Type B pancreatic cell (in vitro differentiated cells): Measurements from ENCODE around the gene PKN2. TPM values are rescaled to one million over a fixed set of nuclear protein-coding genes. Genes with fewer than 3 reads are reported as not detected.

ENCODE experiments used
- DNase-seq: peaks from one replicate; pipeline ENCODE4 v3.0.0; 2021; ENCODE audit warnings: mixed read lengths; ENCODE audit not compliant: unreplicated experiment; ENCODE audit errors: extremely low spot score
- H3K27ac Mint-ChIP-seq: 2 replicates; pipeline ENCODE4 v1.8.0; 2021; ENCODE audit warnings: mild to moderate bottlenecking, mixed read lengths
- H3K27me3 Mint-ChIP-seq: 2 replicates; pipeline ENCODE4 v1.8.0; 2021; ENCODE audit warnings: mixed read lengths
- H3K36me3 Mint-ChIP-seq: 2 replicates; pipeline ENCODE4 v1.8.0; 2021; ENCODE audit warnings: mixed read lengths
- H3K4me1 Mint-ChIP-seq: one replicate; pipeline ENCODE4 v1.8.0; 2021; ENCODE audit warnings: mixed read lengths; ENCODE audit not compliant: unreplicated experiment
- H3K4me3 Mint-ChIP-seq: 2 replicates; pipeline ENCODE4 v1.8.0; 2021; ENCODE audit warnings: mild to moderate bottlenecking, mixed read lengths
- H3K9me3 Mint-ChIP-seq: 2 replicates; pipeline ENCODE4 v1.8.0; 2021; ENCODE audit warnings: mixed read lengths
- CTCF ChIP-seq: fragments of 200-600 bp; sonication (generic); conservative IDR thresholded peaks from 2 replicates; pipeline ENCODE4 v1.5.0; 2021; ENCODE audit warnings: antibody characterized with exemption, mild to moderate bottlenecking
- long read RNA-seq: library from polyadenylated mRNA; unstranded; transcript quantifications from one replicate; pipeline ENCODE4 v2.0.0, GENCODE V29; 2020
- total RNA-seq: library from RNA; stranded (reverse); gene quantifications from 2 replicates; pipeline ENCODE4 v1.2.1, GENCODE V29; 2021; ENCODE audit warnings: low replicate concordance

The PKN2 gene
- total RNA-seq = 56.0 and 69.2 TPM in 2 replicates
- long read RNA-seq, full-length matches to known transcripts = 23 of 58 reads
- long read RNA-seq, partial matches to known transcripts = 21 of 58 reads
- long read RNA-seq, other reads (novel, unspliced or antisense) = 14 of 58 reads

- Mint-ChIP-seq H3K9me3 (no peaks in the 10 kb centered on the region), H3K36me3 (no peaks in the 10 kb centered on the region), H3K4me1 (no peaks in the 10 kb centered on the region), H3K27ac (peak within 1 kb of the TSS; percentile 99), H3K27me3 (no peaks in the 10 kb centered on the region), H3K4me3 (peak within 1 kb of the TSS; percentile 93)
- DNase-seq = peak; percentile 98
- peak; percentile 30 for TF ChIP-seq CTCF
Observed at GRCh38 chr1:88683541-88684481, at the start of gene PKN2. TSS of gene PKN2 (plus strand) at chr1:88684273. CDS start at chr1:88684581, 308 bp downstream.

GRCh38 chr1:88634538-88634937 is 49.5 kb upstream of the PKN2 start:
- peaks cover 12% of the 10 kb centered on the region for H3K9me3 Mint-ChIP-seq
- H3K36me3 Mint-ChIP-seq = no peaks in the 10 kb centered on the region
- H3K4me3 Mint-ChIP-seq = no peak overlapping the region
- DNase-seq = no peak
- no peak overlapping the region for H3K27ac Mint-ChIP-seq
- peaks cover 2% of the 10 kb centered on the region for H3K27me3 Mint-ChIP-seq
- TF ChIP-seq CTCF = no peak
- H3K4me1 Mint-ChIP-seq = no peaks in the 10 kb centered on the region

- no peaks in the 10 kb centered on the region for H3K36me3 Mint-ChIP-seq
- no peak for TF ChIP-seq CTCF
- H3K27me3 Mint-ChIP-seq = no peaks in the 10 kb centered on the region
- no peaks in the 10 kb centered on the region for H3K4me1 Mint-ChIP-seq
- no peak for DNase-seq
- peaks cover under 1% of the 10 kb centered on the region for H3K9me3 Mint-ChIP-seq
- H3K27ac Mint-ChIP-seq = no peak overlapping the region
- no peak overlapping the region for H3K4me3 Mint-ChIP-seq
Observed at GRCh38 chr1:88640060-88640459, 44.0 kb upstream of the PKN2 start.

GRCh38 chr1:88645886-88646285 is 38.2 kb upstream of the PKN2 start:
- H3K27ac Mint-ChIP-seq = no peak overlapping the region
- H3K4me3 Mint-ChIP-seq = no peak overlapping the region
- no peak for TF ChIP-seq CTCF
- no peaks in the 10 kb centered on the region for H3K36me3 Mint-ChIP-seq
- DNase-seq = no peak
- H3K4me1 Mint-ChIP-seq = no peaks in the 10 kb centered on the region
- no peaks in the 10 kb centered on the region for H3K9me3 Mint-ChIP-seq
- H3K27me3 Mint-ChIP-seq = no peaks in the 10 kb centered on the region

- Mint-ChIP-seq H3K36me3 (no peaks in the 10 kb centered on the region), H3K9me3 (no peaks in the 10 kb centered on the region), H3K27me3 (no peaks in the 10 kb centered on the region), H3K4me3 (no peak overlapping the region), H3K4me1 (no peaks in the 10 kb centered on the region), H3K27ac (no peak overlapping the region)
- no peak for TF ChIP-seq CTCF
- no peak for DNase-seq
Observed at GRCh38 chr1:88646476-88647248, 37.4 kb upstream of the PKN2 start.
